ENCODE measurements around the gene GABARAPL1.

Gene GABARAPL1

GRCh38 chr12:10256064-10256463 lies 43.4 kb downstream of the GABARAPL1 start:
- H3K4me3 Mint-ChIP-seq, result no peak overlapping the region
- no peaks in the 10 kb centered on the region for H3K27me3 Mint-ChIP-seq
- H3K9me3 Mint-ChIP-seq, result peaks cover 9% of the 10 kb centered on the region
- intact Hi-C loops (cut with micrococcal nuclease), result no loop called here
- H3K36me3 Mint-ChIP-seq (ENCODE audit: low read depth), result no peaks in the 10 kb centered on the region
- H3K4me1 Mint-ChIP-seq (ENCODE audit: low read depth), result no peaks in the 10 kb centered on the region
- H3K27ac Mint-ChIP-seq, result no peak overlapping the region

GRCh38 chr12:10260927-10261326 lies 48.2 kb downstream of the GABARAPL1 start:
- Mint-ChIP-seq H3K36me3 (ENCODE audit: low read depth) (no peaks in the 10 kb centered on the region), H3K27ac (no peak overlapping the region), H3K4me3 (no peak overlapping the region), H3K4me1 (ENCODE audit: low read depth) (no peaks in the 10 kb centered on the region), H3K9me3 (peaks cover 5% of the 10 kb centered on the region), H3K27me3 (no peaks in the 10 kb centered on the region)
- intact Hi-C loops (cut with micrococcal nuclease), result no loop called here

GRCh38 chr12:10268037-10268436 lies 55.4 kb downstream of the GABARAPL1 start:
- Mint-ChIP-seq H3K9me3 (no peaks in the 10 kb centered on the region), H3K4me3 (no peak overlapping the region), H3K27me3 (no peaks in the 10 kb centered on the region), H3K36me3 (ENCODE audit: low read depth) (no peaks in the 10 kb centered on the region), H3K27ac (no peak overlapping the region), H3K4me1 (ENCODE audit: low read depth) (no peaks in the 10 kb centered on the region)
- intact Hi-C loops (cut with micrococcal nuclease), result no loop called here

GRCh38 chr12:10272467-10272866 lies 59.8 kb downstream of the GABARAPL1 start:
- H3K27ac Mint-ChIP-seq, result no peak overlapping the region
- H3K36me3 Mint-ChIP-seq (ENCODE audit: low read depth), result no peaks in the 10 kb centered on the region
- intact Hi-C loops (cut with micrococcal nuclease), result no loop called here
- no peaks in the 10 kb centered on the region for H3K27me3 Mint-ChIP-seq
- H3K4me3 Mint-ChIP-seq, result no peak overlapping the region
- no peaks in the 10 kb centered on the region for H3K4me1 Mint-ChIP-seq (ENCODE audit: low read depth)
- H3K9me3 Mint-ChIP-seq, result no peaks in the 10 kb centered on the region
